Mesenteric fat pad (tissue), 1 donor: ENCODE results near the gene CARD19. TPM values are rescaled to one million over a fixed set of nuclear protein-coding genes. Genes with fewer than 3 reads are reported as not detected.
A peak's percentile ranks its signal among the peaks of the same experiment; 100 is the strongest.

ENCODE experiments used
- DNase-seq: peaks from one replicate; pipeline ENCODE4 v3.0.0-alpha.2; 2020; ENCODE audit warnings: low spot score
- total RNA-seq: library from RNA; stranded (reverse); fragmentation: NEBNext Ultra II Directional; extraction: Animal tissue kit (Norgen Biotek cat#: 25700); gene quantifications from one replicate; pipeline ENCODE4 v1.2.1, GENCODE V29; 2021
- donor health status: DM: yes; HTN: yes; CAD: no.

Gene CARD19
- total RNA-seq, 1 donor from 2014 or later = 38.9 TPM

GRCh38 chr9:93117924-93118862 is 22.2 kb downstream of the CARD19 start:
- DNase-seq = peak; percentile 72

GRCh38 chr9:93118863-93119702 is 23.1 kb downstream of the CARD19 start:
- peak; percentile 85 for DNase-seq

DNA sequence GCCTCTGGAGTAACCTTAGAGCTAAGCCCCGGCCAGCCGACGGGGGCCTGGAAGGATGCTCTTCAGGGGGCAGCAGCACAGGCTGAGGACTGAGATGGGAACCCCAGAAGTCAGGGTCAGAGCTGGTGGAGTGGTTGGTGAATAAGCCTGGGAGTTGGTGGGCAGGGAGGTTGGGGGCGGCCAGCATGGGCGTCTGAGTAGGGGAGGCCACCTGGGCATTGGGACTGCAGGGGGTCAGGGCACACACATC is 23.6 kb downstream of the CARD19 start:
- DNase-seq = no peak

DNA sequence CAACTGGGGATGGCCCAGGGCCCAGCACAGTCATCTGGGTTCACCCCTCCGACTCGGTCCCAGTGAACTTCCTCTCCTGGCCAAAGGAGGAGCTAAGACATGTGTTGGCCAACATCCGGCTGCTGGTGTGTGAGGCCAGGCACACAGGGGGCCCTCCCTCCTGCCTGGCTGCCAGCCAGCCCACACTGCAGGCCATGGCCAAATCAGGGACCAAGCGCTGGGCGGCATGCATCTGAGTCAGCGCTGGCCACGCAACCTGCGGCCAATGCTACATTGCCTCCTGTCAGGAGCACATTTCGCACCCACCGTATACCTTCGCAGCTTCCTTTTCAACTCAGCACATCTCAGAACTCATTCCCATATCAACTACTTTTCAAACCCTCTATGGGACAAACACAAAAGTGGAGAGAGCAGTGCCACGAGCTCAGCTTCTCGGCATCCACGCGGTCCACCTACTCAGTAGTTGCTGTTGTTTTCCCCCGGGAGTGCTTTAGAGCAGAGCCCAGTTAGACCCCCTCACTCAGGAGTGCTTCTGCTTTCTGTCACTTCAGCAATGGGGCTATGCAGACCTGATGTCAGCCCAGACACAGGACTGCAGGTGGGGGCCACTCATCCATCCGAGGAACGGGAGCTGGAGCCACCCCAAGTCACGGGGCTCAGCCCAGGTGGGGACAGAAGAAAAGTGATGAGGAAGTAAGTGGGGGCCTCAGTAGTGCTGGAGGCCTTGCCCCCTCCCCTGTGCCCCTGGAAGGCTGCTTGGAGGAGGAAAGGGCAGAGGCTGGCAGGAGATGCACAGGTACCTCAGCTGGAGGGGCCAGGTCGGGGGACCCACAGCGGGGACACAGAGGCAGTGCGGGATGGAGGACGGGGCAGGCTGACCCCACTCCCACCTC is 24.2 kb downstream of the CARD19 start:
- DNase-seq = peak; percentile 98

DNA sequence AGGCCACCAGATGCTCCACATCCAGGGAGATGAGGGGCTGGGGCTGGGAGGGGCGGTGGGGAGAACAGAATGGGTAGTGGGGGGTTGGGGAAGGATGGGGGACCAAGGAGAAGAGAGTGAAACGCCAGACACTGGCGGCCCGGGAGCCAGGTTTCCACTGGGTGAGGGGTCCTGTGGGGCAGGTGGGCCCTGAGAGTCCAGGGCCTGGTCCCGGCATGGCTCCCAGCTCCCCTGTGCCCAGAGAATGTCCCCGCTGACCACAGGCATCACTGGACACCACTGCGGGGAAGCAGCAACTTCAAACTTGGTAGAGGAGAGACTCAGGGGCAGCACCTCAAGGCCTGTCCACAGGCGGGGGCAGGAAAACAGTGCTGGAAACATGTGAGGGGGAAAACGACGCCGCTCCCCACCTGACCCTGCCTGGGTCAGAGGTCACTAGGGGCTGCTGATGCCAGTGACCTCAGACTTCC is 24.9 kb downstream of the CARD19 start:
- DNase-seq = peak; percentile 60

- peak; percentile 81 for DNase-seq
Measured at GRCh38 chr9:93121316-93122241, 25.6 kb downstream of the CARD19 start.

DNA sequence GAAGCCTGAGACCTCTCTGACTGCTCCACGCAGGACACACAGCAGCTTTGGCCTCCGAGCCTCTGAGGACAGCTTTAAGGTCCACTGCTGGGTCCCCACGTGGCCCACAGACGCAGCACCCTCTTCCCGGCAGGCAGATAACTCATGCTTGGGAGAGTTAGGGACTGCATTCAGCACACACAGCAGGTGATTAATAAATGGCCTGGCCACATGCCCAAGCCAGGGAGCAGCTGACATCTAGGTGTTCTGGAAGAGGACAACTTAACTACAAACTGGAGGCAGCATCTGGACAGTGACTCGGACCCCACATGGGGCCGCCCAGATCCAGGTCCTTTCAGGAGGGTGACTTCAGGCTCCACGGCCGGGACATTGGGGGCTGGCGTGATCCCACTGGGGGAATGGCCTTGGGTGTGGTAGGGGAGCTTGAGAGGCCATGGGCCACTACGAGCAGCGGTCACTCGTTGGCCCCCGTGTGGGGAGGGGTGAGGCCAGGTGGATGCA is 26.8 kb downstream of the CARD19 start:
- DNase-seq = peak; percentile 87

GRCh38 chr9:93123561-93124283 is 27.7 kb downstream of the CARD19 start:
- peak; percentile 64 for DNase-seq

DNA sequence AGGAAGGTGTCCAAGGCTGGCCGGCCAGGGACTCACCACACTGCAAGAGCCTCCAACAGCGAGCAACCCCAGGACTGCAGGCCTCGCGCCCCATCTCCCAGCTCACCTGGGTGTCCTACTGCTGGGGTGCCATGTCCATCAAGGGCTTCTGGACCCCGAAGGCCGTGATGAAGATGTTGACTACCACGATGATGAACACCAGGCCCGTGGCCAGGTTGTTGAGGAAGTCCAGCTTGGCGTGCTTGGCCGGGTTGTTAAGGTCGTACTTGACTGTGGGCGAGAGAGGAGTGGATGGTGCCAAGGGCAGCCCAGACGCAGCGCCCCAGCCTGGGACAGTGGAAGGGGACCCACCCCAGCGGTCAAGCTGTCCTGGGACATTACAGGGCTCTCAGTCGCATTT is 28.8 kb downstream of the CARD19 start:
- DNase-seq = peak; percentile 89

GRCh38 chr9:93125331-93125894 is 29.4 kb downstream of the CARD19 start:
- DNase-seq = peak; percentile 49

DNA sequence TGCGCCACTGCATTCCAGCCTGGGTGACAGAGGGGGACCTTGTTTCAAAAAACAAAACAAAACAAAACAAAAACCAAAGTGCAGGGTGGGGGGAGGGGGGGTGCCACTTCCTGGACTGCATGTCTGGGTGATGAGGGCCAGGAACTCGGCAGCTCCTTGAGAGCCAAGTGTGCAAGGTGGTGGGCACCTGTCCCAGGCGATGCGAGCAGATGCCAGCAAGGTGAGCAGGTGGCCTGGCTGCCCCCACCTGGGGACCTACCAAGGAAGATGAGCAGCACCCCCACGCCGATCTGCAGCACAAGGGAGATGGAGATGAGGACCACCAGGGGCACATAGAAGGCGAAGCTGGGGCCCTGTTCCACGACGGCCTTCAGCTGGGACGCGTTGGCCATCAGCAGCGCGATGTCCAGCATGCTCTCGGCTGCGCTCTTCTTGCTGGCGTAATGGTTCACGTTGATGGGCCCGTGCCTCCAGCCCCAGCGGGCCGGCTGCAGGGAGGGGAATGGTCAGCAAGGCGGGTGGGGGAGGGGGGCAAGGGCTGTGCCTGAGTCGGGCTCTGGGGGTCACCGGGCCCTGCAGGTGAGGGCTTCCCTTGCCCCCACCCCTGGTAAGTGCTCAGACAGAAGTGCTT is 30.2 kb downstream of the CARD19 start:
- peak; percentile 82 for DNase-seq

DNA sequence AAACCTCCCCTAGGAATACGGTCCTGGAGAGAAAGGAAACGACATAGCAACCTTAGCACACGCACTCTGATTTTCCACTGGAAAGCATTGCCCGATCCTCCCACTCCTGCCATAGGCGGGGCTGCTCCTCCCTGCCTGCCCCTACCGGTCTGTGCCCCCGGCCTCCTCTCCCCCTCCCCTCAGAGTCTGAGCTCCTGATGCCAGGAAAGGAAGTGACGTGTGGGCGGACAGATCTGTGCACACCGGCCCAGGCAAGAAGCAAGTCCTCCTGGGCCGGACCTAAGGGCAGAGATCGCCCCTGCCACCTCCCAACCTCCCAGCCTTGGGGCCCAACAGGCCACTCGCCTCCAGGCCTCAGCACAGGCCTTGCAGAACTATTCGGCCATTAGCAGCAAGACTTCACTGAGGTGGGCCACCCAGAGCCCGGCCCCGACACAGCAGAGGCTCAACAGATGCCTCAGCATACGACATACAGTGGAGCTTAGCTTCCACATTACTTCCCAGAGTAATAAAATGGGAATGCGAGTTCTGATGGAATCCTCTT is 30.9 kb downstream of the CARD19 start:
- peak; percentile 88 for DNase-seq

GRCh38 chr9:93127395-93127911 is 31.4 kb downstream of the CARD19 start:
- peak; percentile 80 for DNase-seq

- no peak for DNase-seq
Measured at GRCh38 chr9:93128011-93128714, 32.1 kb downstream of the CARD19 start.

GRCh38 chr9:93128715-93129224 is 32.8 kb downstream of the CARD19 start:
- DNase-seq = no peak

DNA sequence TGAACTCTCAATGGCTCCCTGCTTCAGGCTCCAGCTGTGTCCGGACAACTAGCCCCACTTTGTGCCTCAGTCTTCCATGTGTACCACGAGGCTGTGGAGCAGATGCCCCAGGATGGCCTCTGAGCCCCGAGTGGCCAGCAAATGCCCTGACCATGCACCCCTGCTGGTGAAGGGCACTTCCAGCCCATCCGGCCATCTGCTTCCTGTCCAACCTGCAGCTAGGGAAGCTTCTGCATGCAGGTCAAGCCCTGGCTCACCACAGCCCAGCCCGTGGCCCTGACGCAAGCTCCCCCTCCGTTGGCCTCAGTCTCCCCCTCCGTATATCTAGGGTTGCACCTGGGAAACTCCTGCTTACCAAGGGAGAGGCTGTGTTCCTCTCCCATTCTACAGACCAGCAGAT is 33.3 kb downstream of the CARD19 start:
- DNase-seq = no peak
